SK-N-SH treated with all-trans-retinoic acid at 6 μM for 48 hours (cell line): Measurements from ENCODE around the gene MAML2.

ENCODE experiments used
- ATAC-seq: fragments of 200-7000 bp; cut with Tn5 transposase; 3 replicates; pipeline ENCODE4 v1.9.1; 2020; ENCODE audit warnings: mild to moderate bottlenecking, moderate library complexity
- ARNTL ChIP-seq: fragments of 450-650 bp; formaldehyde crosslinking; IDR thresholded peaks from 2 replicates; pipeline ENCODE4 v1.5.0; 2020; ENCODE audit warnings: low read depth, mild to moderate bottlenecking, moderate library complexity, borderline replicate concordance
- BACH2 ChIP-seq: fragments of 250-450 bp; sonication (Bioruptor Pico); IDR thresholded peaks from 2 replicates; pipeline ENCODE4 v1.9.0; 2021; ENCODE audit warnings: mild to moderate bottlenecking, borderline replicate concordance
- CREB5 ChIP-seq: fragments of 250-450 bp; sonication (Bioruptor Pico); IDR thresholded peaks from 2 replicates; pipeline ENCODE4 v1.5.1; 2020; ENCODE audit warnings: low read depth, mild to moderate bottlenecking, moderate library complexity
- CSDC2 ChIP-seq: fragments of 250-450 bp; sonication (Bioruptor Pico); IDR thresholded peaks from 2 replicates; pipeline ENCODE4 v1.5.0; 2020; ENCODE audit warnings: mild to moderate bottlenecking, moderate library complexity
- CSRNP3 ChIP-seq: fragments of 250-450 bp; sonication (Bioruptor Pico); IDR thresholded peaks from 2 replicates; pipeline ENCODE4 v1.5.1; 2021; ENCODE audit warnings: mild to moderate bottlenecking, moderate library complexity
- ESRRG ChIP-seq: fragments of 250-450 bp; sonication (Bioruptor Pico); IDR thresholded peaks from 2 replicates; pipeline ENCODE4 v1.6.1; 2021; ENCODE audit warnings: mild to moderate bottlenecking
- GLIS3 ChIP-seq: fragments of 250-450 bp; sonication (Bioruptor Pico); IDR thresholded peaks from 2 replicates; pipeline ENCODE4 v1.5.0; 2020; ENCODE audit warnings: mild to moderate bottlenecking, moderate library complexity
- ISL1 ChIP-seq: fragments of 250-450 bp; sonication (Bioruptor Pico); IDR thresholded peaks from 2 replicates; pipeline ENCODE4 v2.1.2; 2022; ENCODE audit warnings: mild to moderate bottlenecking, moderate library complexity
- OSR1 ChIP-seq: fragments of 250-450 bp; sonication (Bioruptor Pico); IDR thresholded peaks from 2 replicates; pipeline ENCODE4 v1.8.0; 2022; ENCODE audit warnings: moderate library complexity, mild to moderate bottlenecking, inconsistent platforms
- PPARA ChIP-seq: fragments of 250-450 bp; sonication (Bioruptor Pico); IDR thresholded peaks from 2 replicates; pipeline ENCODE4 v1.5.0; 2020; ENCODE audit warnings: mild to moderate bottlenecking, borderline replicate concordance
- RARB ChIP-seq: fragments of 250-450 bp; sonication (Bioruptor Pico); IDR thresholded peaks from 2 replicates; pipeline ENCODE4 v1.8.0; 2021; ENCODE audit warnings: mild to moderate bottlenecking, moderate library complexity
- SNAI2 ChIP-seq: fragments of 250-450 bp; sonication (Bioruptor Pico); IDR thresholded peaks from 2 replicates; pipeline ENCODE4 v1.5.0; 2020; ENCODE audit warnings: mild to moderate bottlenecking, moderate library complexity
- TCF4 ChIP-seq: fragments of 250-450 bp; sonication (Bioruptor Pico); IDR thresholded peaks from 2 replicates; pipeline ENCODE4 v1.8.0; 2021; ENCODE audit warnings: mild to moderate bottlenecking, moderate library complexity, borderline replicate concordance
- TSHZ2 ChIP-seq: fragments of 250-450 bp; sonication (Bioruptor Pico); IDR thresholded peaks from 2 replicates; pipeline ENCODE4 v1.5.0; 2020; ENCODE audit warnings: mild to moderate bottlenecking, moderate library complexity
- ZFP3 ChIP-seq: fragments of 250-450 bp; sonication (Bioruptor Pico); IDR thresholded peaks from 2 replicates; pipeline ENCODE4 v1.5.0; 2020; ENCODE audit warnings: mild to moderate bottlenecking, moderate library complexity
- ZFP30 ChIP-seq: fragments of 450-650 bp; formaldehyde crosslinking; IDR thresholded peaks from 2 replicates; pipeline ENCODE4 v1.5.0; 2022; ENCODE audit warnings: mild to moderate bottlenecking, moderate library complexity
- ZNF565 ChIP-seq: fragments of 450-650 bp; formaldehyde crosslinking; conservative IDR thresholded peaks from 2 replicates; pipeline ENCODE4 v1.5.0; 2020; ENCODE audit warnings: low read depth, mild to moderate bottlenecking, moderate library complexity
- ZNF70 ChIP-seq: fragments of 450-650 bp; formaldehyde crosslinking; IDR thresholded peaks from 2 replicates; pipeline ENCODE4 v1.5.0; 2020; ENCODE audit warnings: mild to moderate bottlenecking, moderate library complexity
- ZNF8 ChIP-seq: fragments of 450-650 bp; formaldehyde crosslinking; IDR thresholded peaks from 2 replicates; pipeline ENCODE4 v1.5.0; 2020; ENCODE audit warnings: mild to moderate bottlenecking, moderate library complexity
- TF ChIP-seq, protein P1 (sequence below): fragments of 250-450 bp; sonication (Bioruptor Pico); IDR thresholded peaks from 2 replicates; pipeline ENCODE4 v1.8.0; 2020; ENCODE audit warnings: mild to moderate bottlenecking, moderate library complexity, borderline replicate concordance
- TF ChIP-seq, protein P2 (sequence below): fragments of 250-450 bp; sonication (Bioruptor Pico); IDR thresholded peaks from 2 replicates; pipeline ENCODE4 v1.8.0; 2021; ENCODE audit warnings: low read depth, mild to moderate bottlenecking, moderate library complexity, borderline replicate concordance

Gene MAML2

GRCh38 chr11:96177146-96177545 lies 165.8 kb downstream of the MAML2 start:
- ATAC-seq = no peak
- no peak for TF ChIP-seq SNAI2
- no peak for TF ChIP-seq ISL1 (CRISPR knock-in tag)
- TF ChIP-seq RARB (CRISPR knock-in tag) = no peak
- no peak for TF ChIP-seq ZNF565 (CRISPR knock-in tag)
- TF ChIP-seq TSHZ2 (CRISPR knock-in tag) = no peak
- TF ChIP-seq GLIS3 (CRISPR knock-in tag) = no peak
- TF ChIP-seq CREB5 (CRISPR knock-in tag) = no peak
- no peak for TF ChIP-seq ZNF70 (CRISPR knock-in tag)
- no peak for TF ChIP-seq CSDC2 (CRISPR knock-in tag)
- no peak for TF ChIP-seq BACH2 (CRISPR knock-in tag)

DNA sequence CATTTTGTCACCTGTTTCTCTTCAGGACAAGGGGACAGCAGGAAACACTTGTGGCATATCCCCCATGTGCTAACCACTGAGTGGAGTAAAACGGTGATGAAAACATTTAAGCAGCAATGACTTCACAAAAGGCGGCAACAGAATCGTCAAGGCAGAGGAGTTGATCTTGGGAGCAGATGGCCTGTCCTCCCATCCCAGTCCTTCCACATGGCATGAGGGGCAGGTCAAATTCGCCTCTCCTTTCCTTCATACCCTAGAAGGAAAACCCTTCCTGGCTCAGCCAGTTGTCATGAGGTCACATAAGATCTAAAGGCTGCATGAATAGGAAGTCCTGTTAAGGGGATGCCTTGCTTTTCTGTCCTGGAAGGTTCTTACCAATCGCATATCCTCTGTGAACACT lies 169.1 kb downstream of the MAML2 start:
- no peak for ATAC-seq
- no peak for TF ChIP-seq ESRRG
- TF ChIP-seq TCF4 (CRISPR knock-in tag) = no peak
- no peak for TF ChIP-seq ZNF8
- no peak for TF ChIP-seq RARB (CRISPR knock-in tag)

DNA sequence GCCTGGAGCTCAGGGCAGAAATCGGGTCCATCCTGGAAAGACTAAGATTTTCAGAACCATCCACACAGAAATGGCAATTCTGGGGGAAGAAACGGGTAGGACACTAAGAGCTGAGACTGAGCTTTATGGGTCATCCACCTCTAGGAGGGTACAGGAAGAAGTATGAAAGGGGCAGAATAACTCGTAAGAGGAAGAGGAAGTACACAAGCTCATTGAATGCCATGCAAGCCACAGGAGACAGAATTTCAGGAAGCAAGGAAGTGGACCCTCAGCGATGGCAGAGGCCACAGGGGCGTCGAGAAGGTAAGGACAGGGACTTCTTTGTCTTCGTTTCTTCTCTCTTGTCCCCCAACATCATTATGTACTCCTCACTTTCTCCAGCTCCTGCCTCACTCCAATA lies 169.6 kb downstream of the MAML2 start:
- no peak for ATAC-seq
- TF ChIP-seq ARNTL (CRISPR knock-in tag) (no peak), ZNF8 (no peak), TCF4 (CRISPR knock-in tag) (no peak), PPARA (CRISPR knock-in tag) (no peak), ZNF565 (CRISPR knock-in tag) (no peak), SNAI2 (no peak), OSR1 (CRISPR knock-in tag) (no peak), CSRNP3 (no peak), CREB5 (CRISPR knock-in tag) (no peak), ESRRG (no peak), TSHZ2 (CRISPR knock-in tag) (no peak), ZFP30 (CRISPR knock-in tag) (no peak), GLIS3 (CRISPR knock-in tag) (no peak), ZFP3 (CRISPR knock-in tag) (no peak), ZNF70 (CRISPR knock-in tag) (no peak)
- TF ChIP-seq, protein P1, sequence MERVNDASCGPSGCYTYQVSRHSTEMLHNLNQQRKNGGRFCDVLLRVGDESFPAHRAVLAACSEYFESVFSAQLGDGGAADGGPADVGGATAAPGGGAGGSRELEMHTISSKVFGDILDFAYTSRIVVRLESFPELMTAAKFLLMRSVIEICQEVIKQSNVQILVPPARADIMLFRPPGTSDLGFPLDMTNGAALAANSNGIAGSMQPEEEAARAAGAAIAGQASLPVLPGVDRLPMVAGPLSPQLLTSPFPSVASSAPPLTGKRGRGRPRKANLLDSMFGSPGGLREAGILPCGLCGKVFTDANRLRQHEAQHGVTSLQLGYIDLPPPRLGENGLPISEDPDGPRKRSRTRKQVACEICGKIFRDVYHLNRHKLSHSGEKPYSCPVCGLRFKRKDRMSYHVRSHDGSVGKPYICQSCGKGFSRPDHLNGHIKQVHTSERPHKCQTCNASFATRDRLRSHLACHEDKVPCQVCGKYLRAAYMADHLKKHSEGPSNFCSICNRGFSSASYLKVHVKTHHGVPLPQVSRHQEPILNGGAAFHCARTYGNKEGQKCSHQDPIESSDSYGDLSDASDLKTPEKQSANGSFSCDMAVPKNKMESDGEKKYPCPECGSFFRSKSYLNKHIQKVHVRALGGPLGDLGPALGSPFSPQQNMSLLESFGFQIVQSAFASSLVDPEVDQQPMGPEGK (CRISPR knock-in tag) = no peak
- TF ChIP-seq, protein P2, sequence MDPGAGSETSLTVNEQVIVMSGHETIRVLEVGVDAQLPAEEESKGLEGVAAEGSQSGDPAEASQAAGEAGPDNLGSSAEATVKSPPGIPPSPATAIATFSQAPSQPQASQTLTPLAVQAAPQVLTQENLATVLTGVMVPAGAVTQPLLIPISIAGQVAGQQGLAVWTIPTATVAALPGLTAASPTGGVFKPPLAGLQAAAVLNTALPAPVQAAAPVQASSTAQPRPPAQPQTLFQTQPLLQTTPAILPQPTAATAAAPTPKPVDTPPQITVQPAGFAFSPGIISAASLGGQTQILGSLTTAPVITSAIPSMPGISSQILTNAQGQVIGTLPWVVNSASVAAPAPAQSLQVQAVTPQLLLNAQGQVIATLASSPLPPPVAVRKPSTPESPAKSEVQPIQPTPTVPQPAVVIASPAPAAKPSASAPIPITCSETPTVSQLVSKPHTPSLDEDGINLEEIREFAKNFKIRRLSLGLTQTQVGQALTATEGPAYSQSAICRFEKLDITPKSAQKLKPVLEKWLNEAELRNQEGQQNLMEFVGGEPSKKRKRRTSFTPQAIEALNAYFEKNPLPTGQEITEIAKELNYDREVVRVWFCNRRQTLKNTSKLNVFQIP (CRISPR knock-in tag) = no peak
